Measurements from ENCODE around the gene HIBADH.
"Not testable (repeated sequence)": the region's sequence is repeated elsewhere in the genome, so short reads cannot be mapped to it uniquely, and the experiment has no call there.

Gene HIBADH

GRCh38 chr7:27678617-27679260, 16.1 kb upstream of the HIBADH start:
- DNase-seq, result no peak

GRCh38 chr7:27677912-27678612, 15.4 kb upstream of the HIBADH start:
- DNase-seq, result no peak

GRCh38 chr7:27674126-27674525, 11.4 kb upstream of the HIBADH start:
- not testable (repeated sequence) for DNase-seq

GRCh38 chr7:27671675-27672074, 9.0 kb upstream of the HIBADH start:
- DNase-seq, result no peak

GRCh38 chr7:27670676-27671075, 8.0 kb upstream of the HIBADH start:
- DNase-seq, result no peak

- no peak for DNase-seq
Observed at GRCh38 chr7:27670177-27670576, 7.5 kb upstream of the HIBADH start.

- no peak for DNase-seq
Observed at GRCh38 chr7:27665531-27665930, 2.8 kb upstream of the HIBADH start.

- no peak for DNase-seq
Observed at GRCh38 chr7:27663989-27664331, 1.3 kb upstream of the HIBADH start.

- DNase-seq, result no peak
Observed at GRCh38 chr7:27661811-27662489, 733 bp downstream of the HIBADH start.

- DNase-seq, result no peak
Observed at GRCh38 chr7:27656724-27657123, 6.0 kb downstream of the HIBADH start.

GRCh38 chr7:27655184-27655583, 7.5 kb downstream of the HIBADH start:
- no peak for DNase-seq

- no peak for DNase-seq
Observed at GRCh38 chr7:27652518-27652917, 10.2 kb downstream of the HIBADH start.

GRCh38 chr7:27651702-27652101, 11.0 kb downstream of the HIBADH start:
- DNase-seq, result no peak

- DNase-seq, result no peak
Observed at GRCh38 chr7:27650283-27650682, 12.4 kb downstream of the HIBADH start.

GRCh38 chr7:27647489-27647888, 15.2 kb downstream of the HIBADH start:
- no peak for DNase-seq

- no peak for DNase-seq
Observed at GRCh38 chr7:27647046-27647445, 15.6 kb downstream of the HIBADH start.

GRCh38 chr7:27642271-27642670, 20.4 kb downstream of the HIBADH start:
- no peak for DNase-seq

GRCh38 chr7:27641581-27642230, 21.0 kb downstream of the HIBADH start:
- no peak for DNase-seq

- no peak for DNase-seq
Observed at GRCh38 chr7:27640884-27641574, 21.7 kb downstream of the HIBADH start.

GRCh38 chr7:27639851-27640250, 22.8 kb downstream of the HIBADH start:
- no peak for DNase-seq

GRCh38 chr7:27639048-27639447, 23.6 kb downstream of the HIBADH start:
- not testable (repeated sequence) for DNase-seq

- DNase-seq, result no peak
Observed at GRCh38 chr7:27636326-27637006, 26.2 kb downstream of the HIBADH start.

GRCh38 chr7:27635728-27636127, 27.0 kb downstream of the HIBADH start:
- DNase-seq, result no peak

Measured in hematopoietic multipotent progenitor cell treated with erythropoietin and hydrocortisone succinate and interleukin-3 and kit ligand, for 8 days (in vitro differentiated cells).